GM23248 (cell line): ENCODE results near the gene TGFBI. TPM values are rescaled to one million over a fixed set of nuclear protein-coding genes. Genes with fewer than 3 reads are reported as not detected.

Experiments used
- DNase-seq: peaks from one replicate; pipeline ENCODE4 v3.0.0-alpha.2; 2015
- H2AFZ ChIP-seq: fragments of 200-600 bp; sonication (generic); 2 replicates; pipeline ENCODE4 v1.6.1; 2016; ENCODE audit warnings: antibody characterized with exemption
- H3F3A ChIP-seq: fragments of 200-600 bp; sonication (generic); 2 replicates; pipeline ENCODE4 v1.6.1; 2016; ENCODE audit warnings: mild to moderate bottlenecking, antibody characterized with exemption, mixed run types; ENCODE audit not compliant: insufficient read depth
- H3K27ac ChIP-seq: fragments of 200-600 bp; sonication (generic); 2 replicates; pipeline ENCODE4 v1.5.1; 2016; ENCODE audit warnings: mild to moderate bottlenecking
- H3K27me3 ChIP-seq: fragments of 200-600 bp; sonication (generic); replicated peaks from 2 replicates; pipeline ENCODE4 v1.6.1; 2016; ENCODE audit warnings: mild to moderate bottlenecking; ENCODE audit not compliant: insufficient read depth
- H3K36me3 ChIP-seq: fragments of 200-600 bp; sonication (generic); 2 replicates; pipeline ENCODE4 v1.6.1; 2016; ENCODE audit warnings: low read depth, mild to moderate bottlenecking
- H3K4me1 ChIP-seq: fragments of 200-600 bp; sonication (generic); 2 replicates; pipeline ENCODE4 v1.6.1; 2016; ENCODE audit warnings: mild to moderate bottlenecking; ENCODE audit not compliant: insufficient read depth
- H3K4me2 ChIP-seq: fragments of 200-600 bp; sonication (generic); one replicate; pipeline ENCODE4 v1.6.1; 2016; ENCODE audit warnings: mild to moderate bottlenecking; ENCODE audit not compliant: unreplicated experiment
- H3K4me3 ChIP-seq: fragments of 200-600 bp; sonication (generic); 2 replicates; pipeline ENCODE4 v1.5.1; 2016; ENCODE audit warnings: mild to moderate bottlenecking
- H3K79me2 ChIP-seq: fragments of 200-600 bp; sonication (generic); 2 replicates; pipeline ENCODE4 v1.6.1; 2016; ENCODE audit warnings: mild to moderate bottlenecking; ENCODE audit not compliant: insufficient read depth
- H3K9ac ChIP-seq: fragments of 200-600 bp; sonication (generic); 2 replicates; pipeline ENCODE4 v1.6.1; 2016; ENCODE audit warnings: mild to moderate bottlenecking
- H3K9me2 ChIP-seq: fragments of 200-600 bp; sonication (generic); 2 replicates; pipeline ENCODE4 v1.6.1; 2016; ENCODE audit warnings: mixed run types, mild to moderate bottlenecking, moderate library complexity; ENCODE audit not compliant: insufficient read depth
- H3K9me3 ChIP-seq: fragments of 200-600 bp; sonication (generic); one replicate; pipeline ENCODE4 v1.6.1; 2017; ENCODE audit warnings: low read depth
- H4K20me1 ChIP-seq: fragments of 200-600 bp; sonication (generic); 2 replicates; pipeline ENCODE4 v1.6.0; 2016; ENCODE audit not compliant: insufficient read depth
- EZH2 ChIP-seq: fragments of 200-600 bp; sonication (generic); IDR thresholded peaks from 2 replicates; pipeline ENCODE4 v1.6.1; 2018; ENCODE audit warnings: antibody characterized with exemption, mild to moderate bottlenecking; ENCODE audit not compliant: insufficient read depth, poor library complexity, severe bottlenecking
- EZH2phosphoT487 ChIP-seq: fragments of 200-600 bp; sonication (generic); IDR thresholded peaks from 2 replicates; pipeline ENCODE4 v1.6.1; 2018; ENCODE audit warnings: antibody characterized with exemption, moderate library complexity, mild to moderate bottlenecking, low read depth; ENCODE audit not compliant: insufficient read depth
- WGBS, 2 experiments: methylation state at CpG; one replicate each; pipeline ENCODE4 v1.1.6; 2015 to 2017; ENCODE audit warnings: low lambda C conversion rate in 2 of 2, low coverage in 1 of 2; ENCODE audit errors: missing lambda C conversion rate in 2 of 2; 5-methylcytosine and 5-hydroxymethylcytosine counted together
- in situ Hi-C: fragments of 300-500 bp; cut with MboI; formaldehyde crosslinking; loops from 2 replicates; pipeline ENCODE4 v1.15.0; 2020
- polyA plus RNA-seq: library from polyadenylated mRNA; unstranded; fragments of >200 nt; fragmentation: Nextera tagmentation; extraction: Ambion mirVana; gene quantifications from 2 replicates; pipeline ENCODE4 v1.2.1, GENCODE V29; 2016
- total RNA-seq: library from RNA; depleted of rRNA; stranded (reverse); fragments of >200 nt; shearing (Covaris generic); gene quantifications from 2 replicates; pipeline ENCODE4 v1.2.3, GENCODE V29; 2014

TGFBI gene
- total and polyA plus RNA-seq, 2 experiments from 2014 or later = 7,109 to 7,159 TPM

DNA sequence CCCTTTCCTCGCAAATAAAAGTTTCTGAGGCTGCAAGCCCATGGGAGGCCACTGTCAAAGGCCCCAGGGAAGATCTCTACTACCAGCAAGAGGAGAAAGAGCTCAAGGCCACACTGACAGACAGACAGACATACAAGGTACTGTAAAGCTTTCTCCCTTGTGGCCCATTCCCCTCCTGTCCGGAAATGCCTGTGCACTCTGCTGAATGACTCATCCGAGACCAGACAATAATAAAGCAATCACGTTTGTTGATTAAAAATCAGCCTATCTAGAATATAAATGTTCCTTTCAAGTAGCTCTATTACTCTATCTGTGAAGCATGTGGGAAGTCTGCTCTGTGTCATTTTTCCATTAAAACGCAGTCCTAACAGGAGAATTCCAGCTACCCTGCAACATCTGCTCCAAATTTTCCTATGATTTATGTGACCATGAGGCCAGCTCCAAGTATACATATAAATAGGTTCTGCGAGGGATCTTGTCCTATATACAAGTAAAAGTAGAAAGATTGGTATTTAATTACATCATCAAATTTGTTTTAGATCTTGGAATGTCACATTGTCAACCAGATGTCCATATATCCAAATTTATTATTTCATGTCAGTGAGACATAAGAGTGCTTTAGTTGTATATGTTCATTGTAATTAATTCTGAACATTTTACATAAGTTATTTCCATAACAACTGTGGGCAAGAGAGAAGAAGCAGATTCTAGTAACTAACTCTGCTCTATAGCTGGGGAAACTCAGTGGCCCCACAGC lies 34.7 kb upstream of the TGFBI start:
- no peaks in the 10 kb centered on the region for H3K9me3 ChIP-seq
- H3K36me3 ChIP-seq = no peaks in the 10 kb centered on the region
- H3K4me2 ChIP-seq = peak overlapping the region; percentile 58
- H3K27ac ChIP-seq = peak overlapping the region; percentile 95
- H3K4me3 ChIP-seq = peak overlapping the region; percentile 9
- WGBS, 2 experiments = 2 to 3% methylated on average over 6 of the region's 6 CpGs
- peaks cover 55% of the 10 kb centered on the region for H3K4me1 ChIP-seq
- H3F3A ChIP-seq = peaks cover 60% of the 10 kb centered on the region
- no peaks in the 10 kb centered on the region for H3K27me3 ChIP-seq
- no peaks in the 10 kb centered on the region for H3K9me2 ChIP-seq
- peak overlapping the region; percentile 8; the same call in 1 of the 2 replicates for H2AFZ ChIP-seq
- TF ChIP-seq EZH2phosphoT487 (0 out of 2 replicates have a peak, but pooled peaks have one; percentile 28), EZH2 (no peak)
- H4K20me1 ChIP-seq = no peaks in the 10 kb centered on the region
- in situ Hi-C loops = no loop called here
- H3K79me2 ChIP-seq = no peaks in the 10 kb centered on the region
- peak; percentile 79 for DNase-seq
- H3K9ac ChIP-seq = peak overlapping the region; percentile 74

DNA sequence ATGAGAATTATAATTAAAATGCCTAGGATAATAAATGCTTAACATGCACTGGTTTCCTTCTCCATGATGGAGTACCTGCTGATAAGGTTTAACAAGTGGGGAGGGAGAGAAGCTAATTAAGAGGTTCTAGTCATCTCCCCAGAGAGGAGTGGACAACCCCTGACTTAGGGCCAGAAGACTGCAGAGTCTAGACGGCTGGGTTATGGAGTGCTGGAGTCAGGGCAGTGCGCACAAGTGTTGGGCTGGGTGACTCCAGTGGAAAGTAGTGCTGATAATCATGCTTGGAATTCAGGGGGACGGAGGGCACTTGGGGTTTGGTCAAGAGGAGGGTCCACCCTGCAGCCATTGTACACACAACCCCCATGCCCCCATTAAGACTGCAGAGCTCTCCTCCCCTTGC lies 32.8 kb upstream of the TGFBI start:
- Histone ChIP-seq H3K36me3 (no peaks in the 10 kb centered on the region), H3K27ac (peak overlapping the region; percentile 95), H3F3A (peaks cover 77% of the 10 kb centered on the region), H3K9ac (peak overlapping the region; percentile 72), H3K79me2 (no peaks in the 10 kb centered on the region), H3K4me2 (no peak overlapping the region), H4K20me1 (no peaks in the 10 kb centered on the region), H3K4me1 (peaks cover 73% of the 10 kb centered on the region), H3K27me3 (no peaks in the 10 kb centered on the region), H3K9me3 (no peaks in the 10 kb centered on the region), H3K4me3 (no peak overlapping the region), H3K9me2 (no peaks in the 10 kb centered on the region), H2AFZ (no peak overlapping the region)
- WGBS, 2 experiments = 52 to 67% methylated on average over 3 of the region's 3 CpGs
- peak; percentile 45 for DNase-seq
- no peak for TF ChIP-seq EZH2
- no peak for TF ChIP-seq EZH2phosphoT487
- in situ Hi-C loops = no loop called here

DNA sequence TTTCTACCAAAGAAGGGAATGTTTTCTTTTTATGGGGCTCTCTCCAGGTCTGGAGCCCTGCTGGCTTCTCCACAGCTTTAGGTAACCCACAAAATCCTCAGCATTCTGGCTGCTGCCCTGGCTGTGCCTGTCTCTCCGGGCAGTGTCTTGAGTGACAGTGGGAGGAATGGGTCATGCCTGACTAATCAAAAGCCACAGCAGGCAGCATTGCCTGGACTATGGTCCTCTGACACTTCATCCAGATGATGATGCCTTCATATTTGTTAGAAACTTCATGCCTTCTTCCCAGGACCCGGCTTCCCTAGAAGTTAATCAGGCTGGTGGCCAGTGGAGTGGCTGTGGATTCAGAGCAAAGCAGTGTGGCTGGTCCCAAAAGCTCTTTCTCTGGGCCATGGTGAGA lies 32.2 kb upstream of the TGFBI start:
- 0 to 4% methylated on average over 2 of the region's 2 CpGs for WGBS, 2 experiments
- Histone ChIP-seq H3K9ac (peak overlapping the region; percentile 72), H3K9me2 (no peaks in the 10 kb centered on the region)

DNA sequence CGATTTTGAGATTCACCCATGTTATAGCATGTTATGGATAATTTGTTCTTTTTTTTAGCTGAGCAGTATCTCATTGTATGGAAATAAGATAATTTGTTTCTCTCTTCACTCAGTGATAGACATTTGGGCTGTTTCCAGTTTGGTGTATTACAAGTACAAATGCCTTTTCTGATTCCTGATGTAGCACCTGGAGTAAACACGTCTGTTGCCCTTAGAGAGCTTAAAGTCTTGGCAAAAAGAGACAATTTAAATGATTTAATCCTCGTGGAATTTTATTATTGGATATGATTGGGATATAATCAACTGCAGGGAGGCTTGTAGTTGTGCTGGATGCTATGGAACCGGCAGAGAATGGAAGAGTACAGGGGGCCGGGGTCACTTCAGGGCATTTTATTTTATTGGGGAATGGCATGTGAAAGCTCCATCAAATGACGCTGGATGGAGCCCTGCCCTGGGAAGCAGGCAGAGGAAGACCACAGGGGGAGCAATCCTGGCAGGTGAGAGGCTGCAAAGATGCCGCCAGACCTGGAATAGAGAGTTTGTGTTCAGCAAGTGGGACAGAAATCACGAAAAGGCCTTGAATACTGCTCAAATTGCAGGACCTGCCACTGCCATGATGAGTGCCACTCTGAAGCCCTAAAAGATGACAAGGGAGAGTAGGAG lies 31.0 kb upstream of the TGFBI start:
- WGBS, 2 experiments = 92 to 93% methylated on average over 8 of the region's 8 CpGs
- Histone ChIP-seq H3K9ac (peak overlapping the region; percentile 72; the same call in 1 of the 2 replicates), H3F3A (peaks cover 84% of the 10 kb centered on the region), H3K4me1 (peaks cover 85% of the 10 kb centered on the region), H3K36me3 (no peaks in the 10 kb centered on the region), H3K4me3 (no peak overlapping the region), H3K79me2 (no peaks in the 10 kb centered on the region), H3K27ac (peak overlapping the region; percentile 95), H4K20me1 (no peaks in the 10 kb centered on the region), H2AFZ (no peak overlapping the region), H3K9me3 (no peaks in the 10 kb centered on the region), H3K27me3 (no peaks in the 10 kb centered on the region), H3K9me2 (no peaks in the 10 kb centered on the region), H3K4me2 (no peak overlapping the region)
- DNase-seq = no peak
- in situ Hi-C loops = no loop called here
- TF ChIP-seq EZH2 (no peak), EZH2phosphoT487 (no peak)

More for the DNA sequence above, 32.2 kb upstream of the TGFBI start:
- Histone ChIP-seq H3K4me3 (no peak overlapping the region), H2AFZ (no peak overlapping the region), H3K79me2 (no peaks in the 10 kb centered on the region), H3K4me1 (peaks cover 78% of the 10 kb centered on the region), H3K27ac (peak overlapping the region; percentile 95), H3K36me3 (no peaks in the 10 kb centered on the region), H3K4me2 (peak overlapping the region; percentile 42), H4K20me1 (no peaks in the 10 kb centered on the region), H3K9me3 (no peaks in the 10 kb centered on the region), H3K27me3 (no peaks in the 10 kb centered on the region), H3F3A (peaks cover 81% of the 10 kb centered on the region)
- in situ Hi-C loops = no loop called here
- TF ChIP-seq EZH2phosphoT487 (no peak), EZH2 (no peak)
- DNase-seq = peak; percentile 90
